Endothelial cell of umbilical vein (primary cell): ENCODE results near the gene ADAMTS14. TPM values are rescaled to one million over a fixed set of nuclear protein-coding genes. Genes with fewer than 3 reads are reported as not detected.

ENCODE experiments used
- BruUV-seq: library from RNA; stranded (reverse); fragments of 400-500 nt; replicated peaks from 2 replicates; lab custom pipeline; 2021; lab: Mats Ljungman, UMichigan
- CTCF ChIA-PET: fragments of 300-600, 350-600 bp; sonication (Branson Sonifier 250); formaldehyde crosslinking; loops from one replicate; lab custom pipeline; 2021; ENCODE audit warnings: antibody characterized with exemption, inconsistent platforms; lab: Charles Lee
- POLR2A ChIA-PET: fragments of 300-600, 350-600 bp; sonication (Branson Sonifier 250); formaldehyde crosslinking; loops from one replicate; lab custom pipeline; 2021; ENCODE audit warnings: antibody characterized with exemption, inconsistent platforms; lab: Charles Lee
- DNase-seq: peaks from one replicate; pipeline ENCODE4 v3.0.0-alpha.2; 2011; ENCODE audit warnings: low read depth, low spot score
- FAIRE-seq: peaks from 2 replicates; lab custom pipeline; 2011; peaks lifted over from hg19 to GRCh38; lab: Jason Lieb, UNC
- H2AFZ ChIP-seq: 2 replicates; pipeline ENCODE4 v1.6.0; 2012; ENCODE audit warnings: low read depth, low read length, control low read depth, inconsistent platforms
- H3K27ac ChIP-seq: 2 replicates; pipeline ENCODE4 v1.5.1; 2011; ENCODE audit warnings: low read depth, mild to moderate bottlenecking, control low read depth, low read length, moderate library complexity; ENCODE audit not compliant: insufficient read depth
- H3K27me3 ChIP-seq, 2 experiments: 2 replicates each; pipeline versions ENCODE4 v1.6.0 to v1.6.1; 2011; ENCODE audit warnings: low read length in 2 of 2, mixed read lengths in 1 of 2; ENCODE audit not compliant: control insufficient read depth in 2 of 2, insufficient read depth in 2 of 2
- H3K36me3 ChIP-seq, 2 experiments: 2 replicates in 1 of 2; 3 replicates in 1 of 2; pipeline ENCODE4 v1.5.1; 2011; ENCODE audit warnings: low read length in 2 of 2, mild to moderate bottlenecking in 1 of 2, moderate library complexity in 1 of 2; ENCODE audit not compliant: control insufficient read depth in 2 of 2, insufficient read depth in 2 of 2; ENCODE audit errors: extremely low read depth in 1 of 2
- H3K4me1 ChIP-seq: 3 replicates; pipeline ENCODE4 v1.5.1; 2011; ENCODE audit warnings: mild to moderate bottlenecking, low read length; ENCODE audit not compliant: control insufficient read depth, insufficient read depth; ENCODE audit errors: extremely low read depth
- H3K4me2 ChIP-seq: 2 replicates; pipeline ENCODE4 v1.6.1; 2011; ENCODE audit warnings: low read length, control low read depth, mixed read lengths; ENCODE audit not compliant: insufficient read depth
- H3K4me3 ChIP-seq, 3 experiments: fragments of 200-600 bp in 1 of 3; sonication (generic), shearing (Covaris generic) in 1 of 3; replicated peaks in 1 of 3; 2 replicates each; pipeline ENCODE4 v1.5.1; 2011 to 2016; ENCODE audit warnings: control low read depth in 3 of 3, low read length in 3 of 3, mild to moderate bottlenecking in 2 of 3, inconsistent platforms in 1 of 3, low read depth in 1 of 3, moderate library complexity in 1 of 3; ENCODE audit not compliant: insufficient read depth in 1 of 3
- H3K79me2 ChIP-seq: 2 replicates; pipeline ENCODE4 v1.6.0; 2012; ENCODE audit warnings: low read length, inconsistent platforms; ENCODE audit not compliant: control insufficient read depth, insufficient read depth
- H3K9ac ChIP-seq: replicated peaks from 2 replicates; pipeline ENCODE3; 2011; ENCODE audit warnings: low read length, control low read depth; ENCODE audit not compliant: insufficient read depth; ENCODE audit errors: extremely low read depth
- H3K9me1 ChIP-seq: replicated peaks from 3 replicates; pipeline ENCODE4 v1.6.0; 2011; ENCODE audit warnings: mild to moderate bottlenecking, low read length; ENCODE audit not compliant: control insufficient read depth, insufficient read depth; ENCODE audit errors: extremely low read depth
- H3K9me3 ChIP-seq: replicated peaks from 2 replicates; pipeline ENCODE4 v1.5.1; 2012; ENCODE audit warnings: low read length, inconsistent platforms; ENCODE audit not compliant: control insufficient read depth, insufficient read depth
- H4K20me1 ChIP-seq: replicated peaks from 2 replicates; pipeline ENCODE3; 2011; ENCODE audit warnings: mild to moderate bottlenecking, low read length; ENCODE audit not compliant: control insufficient read depth, insufficient read depth; ENCODE audit errors: extremely low read depth
- CTCF ChIP-seq, 2 donors: IDR thresholded peaks; 1 replicate in 1 of 2; 2 replicates in 1 of 2; pipeline ENCODE4 v1.5.1; 2011; ENCODE audit warnings: low read length in 2 of 2, mild to moderate bottlenecking in 2 of 2, moderate library complexity in 2 of 2, control low read depth in 1 of 2, inconsistent platforms in 1 of 2, low read depth in 1 of 2; ENCODE audit not compliant: insufficient read depth in 1 of 2; ENCODE audit errors: extremely low read depth in 1 of 2
- EZH2 ChIP-seq: IDR thresholded peaks from 2 replicates; pipeline ENCODE4 v1.6.1; 2012; ENCODE audit warnings: borderline replicate concordance, low read depth, mild to moderate bottlenecking, moderate library complexity, low read length, inconsistent platforms; ENCODE audit not compliant: severe bottlenecking
- FOS ChIP-seq: IDR thresholded peaks from 2 replicates; pipeline ENCODE4 v1.6.1; 2011; ENCODE audit warnings: mild to moderate bottlenecking, low read length, moderate library complexity, borderline replicate concordance; ENCODE audit not compliant: insufficient read depth
- GATA2 ChIP-seq: IDR thresholded peaks from 2 replicates; pipeline ENCODE4 v1.7.0; 2011; ENCODE audit warnings: low read depth, mild to moderate bottlenecking, moderate library complexity, mixed read lengths, low read length; ENCODE audit not compliant: insufficient read length, insufficient read depth
- JUN ChIP-seq: IDR thresholded peaks from 2 replicates; pipeline ENCODE4 v1.6.1; 2011; ENCODE audit warnings: borderline replicate concordance, low read depth; ENCODE audit not compliant: insufficient read length, insufficient read depth
- MAX ChIP-seq: IDR thresholded peaks from 2 replicates; pipeline ENCODE4 v1.6.1; 2011; ENCODE audit not compliant: insufficient read depth, insufficient read length
- MYC ChIP-seq: IDR thresholded peaks from one replicate; pipeline ENCODE4 v1.6.1; 2011; ENCODE audit warnings: mild to moderate bottlenecking, low read depth, low read length
- POLR2A ChIP-seq: IDR thresholded peaks from 2 replicates; pipeline ENCODE4 v1.6.1; 2012; ENCODE audit warnings: low read depth, mild to moderate bottlenecking, control low read depth, low read length
- POLR2AphosphoS5 ChIP-seq: IDR thresholded peaks from 2 replicates; pipeline ENCODE4 v1.6.1; 2012; ENCODE audit warnings: low read depth, mild to moderate bottlenecking, control low read depth, low read length, moderate library complexity; ENCODE audit not compliant: insufficient read depth
- dilution Hi-C: fragments of 300-500 bp; cut with MboI; formaldehyde crosslinking; loops from one replicate; pipeline ENCODE4 v1.15.0; 2019; ENCODE audit warnings: low sequenced_read_pairs; ENCODE audit not compliant: extremely low pct_ligation_motif_present
- intact Hi-C: fragments of 100-400 bp; cut with micrococcal nuclease; formaldehyde crosslinking; loops from one replicate; pipeline ENCODE4 v1.10.0; 2022
- polyA plus RNA-seq, 4 experiments: library from polyadenylated mRNA; depleted of rRNA in 3 of 4; stranded (reverse) in 3 of 4; unstranded in 1 of 4; fragments of >200 nt; gene quantifications; 2 replicates each; pipeline versions ENCODE4 v1.2.1 to v1.2.3, GENCODE V29; 2011 to 2012; ENCODE audit warnings: missing spikeins in 1 of 4
- total RNA-seq: library from RNA; stranded (reverse); gene quantifications from 2 replicates; pipeline ENCODE4 v1.2.3, GENCODE V29; 2021

Gene ADAMTS14
- total and polyA plus RNA-seq, 2 donors (not counting 3 experiments of a cell fraction or from before 2014, with no cell fraction given) = not detected

DNA sequence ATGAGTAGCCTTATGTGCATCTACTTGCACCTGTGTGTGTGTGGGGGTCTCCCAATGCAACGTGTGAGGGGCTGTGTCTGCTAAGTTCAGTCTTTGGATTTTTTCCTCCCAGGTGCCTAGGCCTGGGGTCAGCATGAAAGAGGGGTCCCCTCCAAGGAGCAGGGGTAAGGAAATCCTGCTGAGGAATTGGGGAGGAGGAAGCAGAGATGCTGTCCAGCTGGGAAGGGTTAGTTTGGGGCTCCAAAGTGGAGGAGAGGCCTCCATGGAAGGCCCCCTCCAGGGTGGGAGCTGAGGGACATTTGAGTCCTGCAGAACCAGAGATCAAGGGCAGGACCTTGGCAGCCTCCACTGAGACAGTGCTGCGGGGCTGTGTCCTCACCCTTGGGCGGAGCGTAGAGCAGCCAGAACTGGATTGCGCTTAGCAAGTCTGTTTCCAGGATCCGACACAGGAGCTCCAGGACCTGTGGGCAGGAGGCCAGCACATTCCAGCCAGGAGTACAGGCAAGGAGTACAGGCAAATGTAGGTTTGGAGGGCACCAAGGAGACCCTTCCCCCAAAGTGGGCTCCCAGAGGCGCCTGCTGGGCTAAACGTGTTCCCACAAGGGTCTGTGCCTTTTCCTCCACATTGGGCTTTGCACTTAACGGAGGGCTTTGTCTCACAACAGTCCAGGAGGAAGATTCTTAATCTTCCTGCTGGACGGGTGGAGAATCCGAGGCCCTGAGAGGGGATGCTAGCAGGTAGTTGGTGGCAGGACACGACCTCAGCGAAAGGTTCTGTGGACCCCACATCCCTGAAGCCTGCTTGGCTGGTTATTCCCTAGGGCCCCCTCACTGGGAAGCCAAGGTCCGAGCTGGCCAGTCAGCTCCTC is 102.7 kb downstream of the ADAMTS14 start:
- no peaks in the 10 kb centered on the region for H3K79me2 ChIP-seq
- no peaks in the 10 kb centered on the region for H3K36me3 ChIP-seq
- POLR2A ChIA-PET = no interaction called here
- no peaks in the 10 kb centered on the region for H3K9me3 ChIP-seq
- H3K4me1 ChIP-seq = no peaks in the 10 kb centered on the region
- dilution Hi-C loops = no loop called here
- FAIRE-seq (no peak), DNase-seq (no peak)
- H4K20me1 ChIP-seq = no peaks in the 10 kb centered on the region
- H3K4me2 ChIP-seq = no peak overlapping the region
- CTCF ChIA-PET = interaction anchor here (1.0 to 1.6 kb wide), 2 partner anchors 15 to 16 kb away, joined by 3 read pairs; no protein-coding TSS in a partner anchor
- H3K9me1 ChIP-seq = no peaks in the 10 kb centered on the region
- no TSS peak for BruUV-seq
- no peak overlapping the region for H3K9ac ChIP-seq
- no peak overlapping the region for H3K27ac ChIP-seq
- no peak overlapping the region for H2AFZ ChIP-seq
- no peak overlapping the region for H3K4me3 ChIP-seq
- TF ChIP-seq POLR2A = no peak
- TF ChIP-seq CTCF (IDR thresholded peaks at IDR 0.05; ENCODE audit: extremely low read depth in 1 of 2, insufficient read depth in 1 of 2, low read depth in 1 of 2, low read length in 2 of 2) = no peak
- TF ChIP-seq FOS = no peak
- TF ChIP-seq JUN = no peak
- TF ChIP-seq GATA2 = no peak
- TF ChIP-seq EZH2 = no peak
- TF ChIP-seq MYC = no peak
- TF ChIP-seq POLR2AphosphoS5 = no peak
- no peak for TF ChIP-seq MAX
- H3K27me3 ChIP-seq = peaks cover 2 to 3% of the 10 kb centered on the region in 2 experiments
- intact Hi-C loops = no loop called here
